Mesothelial cell of epicardium (in vitro differentiated cells): ENCODE data around the gene CCL8. TPM values are rescaled to one million over a fixed set of nuclear protein-coding genes. Genes with fewer than 3 reads are reported as not detected.

ENCODE experiments used
- DNase-seq, 2 experiments: peaks; one replicate each; pipeline ENCODE4 v3.0.0; 2021; ENCODE audit warnings: low spot score in 2 of 2; ENCODE audit not compliant: unreplicated experiment in 2 of 2
- H3K27ac Mint-ChIP-seq: 2 replicates; pipeline ENCODE4 v1.8.0; 2021; ENCODE audit warnings: mixed read lengths
- H3K27me3 Mint-ChIP-seq: 2 replicates; pipeline ENCODE4 v1.8.0; 2021; ENCODE audit warnings: low read depth, mixed read lengths
- H3K36me3 Mint-ChIP-seq: 2 replicates; pipeline ENCODE4 v1.8.0; 2021; ENCODE audit warnings: mixed read lengths
- H3K4me1 Mint-ChIP-seq: 2 replicates; pipeline ENCODE4 v1.8.0; 2021; ENCODE audit warnings: mixed read lengths
- H3K4me3 Mint-ChIP-seq: 2 replicates; pipeline ENCODE4 v1.8.0; 2021; ENCODE audit warnings: mild to moderate bottlenecking, moderate library complexity, mixed read lengths
- H3K9me3 Mint-ChIP-seq: 2 replicates; pipeline ENCODE4 v1.8.0; 2021; ENCODE audit warnings: mixed read lengths
- CTCF ChIP-seq: fragments of 200-600 bp; sonication (generic); IDR thresholded peaks from one replicate; pipeline ENCODE4 v1.5.0; 2021; ENCODE audit warnings: antibody characterized with exemption; ENCODE audit not compliant: unreplicated experiment
- total RNA-seq: library from RNA; stranded (reverse); gene quantifications from 3 replicates; pipeline ENCODE4 v1.2.1, GENCODE V29; 2021

CCL8 gene
- total RNA-seq, 1 donor from 2014 or later, result not detected

- no peak within 1 kb of the TSS for H3K27ac Mint-ChIP-seq
- no peak within 1 kb of the TSS for H3K4me3 Mint-ChIP-seq
- no peak for DNase-seq
- H3K27me3 Mint-ChIP-seq, result peaks cover 71% of the 10 kb centered on the region
- no peaks in the 10 kb centered on the region for H3K4me1 Mint-ChIP-seq
- H3K36me3 Mint-ChIP-seq, result no peaks in the 10 kb centered on the region
- no peaks in the 10 kb centered on the region for H3K9me3 Mint-ChIP-seq
- TF ChIP-seq CTCF, result no peak
Measured at GRCh38 chr17:34285286-34285792, 33.9 kb upstream of the CCL8 start, which contains the start of gene CCL11. TSS of gene CCL11 (plus strand) at chr17:34285742. CDS start at chr17:34285809, 67 bp downstream.

GRCh38 chr17:34287875-34288274 lies 31.4 kb upstream of the CCL8 start:
- H3K9me3 Mint-ChIP-seq, result no peaks in the 10 kb centered on the region
- H3K36me3 Mint-ChIP-seq, result no peaks in the 10 kb centered on the region
- no peak overlapping the region for H3K4me3 Mint-ChIP-seq
- DNase-seq, result no peak
- H3K27ac Mint-ChIP-seq, result no peak overlapping the region
- peaks cover 55% of the 10 kb centered on the region for H3K27me3 Mint-ChIP-seq
- no peaks in the 10 kb centered on the region for H3K4me1 Mint-ChIP-seq
- TF ChIP-seq CTCF, result no peak

GRCh38 chr17:34290586-34290985 lies 28.6 kb upstream of the CCL8 start:
- Mint-ChIP-seq H3K4me1 (no peaks in the 10 kb centered on the region), H3K4me3 (no peak overlapping the region), H3K9me3 (no peaks in the 10 kb centered on the region), H3K36me3 (no peaks in the 10 kb centered on the region), H3K27ac (no peak overlapping the region), H3K27me3 (peaks cover 42% of the 10 kb centered on the region)
- no peak for DNase-seq
- no peak for TF ChIP-seq CTCF

- Mint-ChIP-seq H3K4me1 (no peaks in the 10 kb centered on the region), H3K27ac (no peak overlapping the region), H3K27me3 (peaks cover 30% of the 10 kb centered on the region), H3K36me3 (no peaks in the 10 kb centered on the region), H3K9me3 (no peaks in the 10 kb centered on the region), H3K4me3 (no peak overlapping the region)
- TF ChIP-seq CTCF, result no peak
- DNase-seq, result no peak
Measured at GRCh38 chr17:34291721-34292348, 27.4 kb upstream of the CCL8 start.

- no peaks in the 10 kb centered on the region for H3K36me3 Mint-ChIP-seq
- no peaks in the 10 kb centered on the region for H3K9me3 Mint-ChIP-seq
- no peak overlapping the region for H3K4me3 Mint-ChIP-seq
- peaks cover 5% of the 10 kb centered on the region for H3K4me1 Mint-ChIP-seq
- no peak for TF ChIP-seq CTCF
- no peaks in the 10 kb centered on the region for H3K27me3 Mint-ChIP-seq
- no peak overlapping the region for H3K27ac Mint-ChIP-seq
- no peak for DNase-seq
Measured at GRCh38 chr17:34299027-34299426, 20.2 kb upstream of the CCL8 start.
